CD14-positive monocyte (primary cell): ENCODE measurements around the gene LDHB. TPM values are rescaled to one million over a fixed set of nuclear protein-coding genes. Genes with fewer than 3 reads are reported as not detected.

ENCODE experiments used
- DNase-seq, 3 donors: peaks; one replicate each; pipeline ENCODE4 v3.0.0-alpha.2; 2011 to 2022
- H2AFZ ChIP-seq: 2 replicates; pipeline ENCODE4 v1.6.0; 2012; ENCODE audit warnings: mild to moderate bottlenecking, low read depth, low read length, inconsistent platforms; ENCODE audit not compliant: insufficient read depth, poor library complexity, severe bottlenecking
- H3K27ac ChIP-seq, 2 donors: 1 replicate in 1 of 2; 2 replicates in 1 of 2; pipeline ENCODE4 v1.5.1; 2012 to 2013; ENCODE audit warnings: low read length in 2 of 2, control low read depth in 1 of 2, inconsistent platforms in 1 of 2, low read depth in 1 of 2, mild to moderate bottlenecking in 1 of 2
- H3K27me3 ChIP-seq, 2 donors: one replicate each; pipeline versions ENCODE4 v1.6.0 to v1.6.1; 2011 to 2013; ENCODE audit warnings: low read length in 2 of 2; ENCODE audit not compliant: control insufficient read depth in 2 of 2, insufficient read depth in 2 of 2
- H3K36me3 ChIP-seq, 2 donors: replicated peaks in 1 of 2; 1 replicate in 1 of 2; 2 replicates in 1 of 2; pipeline versions ENCODE4 v1.5.1 to v1.6.1; 2012 to 2013; ENCODE audit warnings: low read length in 2 of 2, control low read depth in 1 of 2, inconsistent platforms in 1 of 2, mild to moderate bottlenecking in 1 of 2; ENCODE audit not compliant: insufficient read depth in 2 of 2, control insufficient read depth in 1 of 2
- H3K4me1 ChIP-seq, 2 donors: 1 replicate in 1 of 2; 2 replicates in 1 of 2; pipeline versions ENCODE4 v1.5.1 to v1.6.1; 2012 to 2013; ENCODE audit warnings: low read length in 2 of 2, control low read depth in 1 of 2, inconsistent platforms in 1 of 2, mild to moderate bottlenecking in 1 of 2, moderate library complexity in 1 of 2; ENCODE audit not compliant: insufficient read depth in 2 of 2, control insufficient read depth in 1 of 2
- H3K4me2 ChIP-seq: replicated peaks from 2 replicates; pipeline ENCODE3; 2012; ENCODE audit warnings: low read length, moderate library complexity, mild to moderate bottlenecking; ENCODE audit not compliant: poor library complexity, severe bottlenecking; ENCODE audit errors: extremely low read depth
- H3K4me3 ChIP-seq, 3 experiments: fragments of 200-600 bp in 1 of 3; sonication (generic) in 1 of 3; replicated peaks in 1 of 3; 1 replicate in 2 of 3; 2 replicates in 1 of 3; pipeline ENCODE4 v1.5.1; 2011 to 2013; ENCODE audit warnings: low read length in 3 of 3, mild to moderate bottlenecking in 3 of 3, control low read depth in 2 of 3, low read depth in 2 of 3, inconsistent platforms in 1 of 3, moderate library complexity in 1 of 3
- H3K79me2 ChIP-seq: 2 replicates; pipeline ENCODE4 v1.6.0; 2012; ENCODE audit warnings: mild to moderate bottlenecking, control low read depth, inconsistent platforms, low read length, moderate library complexity; ENCODE audit not compliant: insufficient read depth
- H3K9ac ChIP-seq: 2 replicates; pipeline ENCODE4 v1.6.0; 2017; ENCODE audit warnings: low read length, mild to moderate bottlenecking; ENCODE audit not compliant: insufficient read depth, poor library complexity, severe bottlenecking
- H3K9me3 ChIP-seq, 2 donors: replicated peaks in 1 of 2; 1 replicate in 1 of 2; 2 replicates in 1 of 2; pipeline versions ENCODE4 v1.5.1 to v1.6.1; 2012 to 2013; ENCODE audit warnings: low read length in 2 of 2, control low read depth in 1 of 2; ENCODE audit not compliant: control insufficient read depth in 1 of 2, insufficient read depth in 1 of 2
- H4K20me1 ChIP-seq: 2 replicates; pipeline ENCODE4 v1.6.0; 2012; ENCODE audit warnings: mild to moderate bottlenecking, low read length, control low read depth, moderate library complexity; ENCODE audit not compliant: insufficient read depth
- H3K27ac Mint-ChIP-seq, 7 donors: one replicate each; pipeline ENCODE4 v1.8.0; 2020; ENCODE audit warnings: mild to moderate bottlenecking in 7 of 7, mixed read lengths in 7 of 7, moderate library complexity in 6 of 7, inconsistent platforms in 2 of 7
- H3K27me3 Mint-ChIP-seq, 3 donors: one replicate each; pipeline ENCODE4 v1.8.0; 2021 to 2022; ENCODE audit warnings: low read depth in 3 of 3, mild to moderate bottlenecking in 3 of 3, mixed read lengths in 3 of 3, moderate library complexity in 3 of 3, inconsistent platforms in 1 of 3
- H3K36me3 Mint-ChIP-seq, 2 donors: one replicate each; pipeline ENCODE4 v1.8.0; 2020; ENCODE audit warnings: mixed read lengths in 2 of 2, inconsistent platforms in 1 of 2, mild to moderate bottlenecking in 1 of 2
- H3K4me1 Mint-ChIP-seq: one replicate; pipeline ENCODE4 v1.8.0; 2020; ENCODE audit warnings: mild to moderate bottlenecking, mixed read lengths
- H3K4me3 Mint-ChIP-seq, 2 donors: one replicate each; pipeline ENCODE4 v1.8.0; 2020; ENCODE audit warnings: mild to moderate bottlenecking in 2 of 2, mixed read lengths in 2 of 2, moderate library complexity in 1 of 2
- H3K9me3 Mint-ChIP-seq, 7 donors: one replicate each; pipeline ENCODE4 v1.8.0; 2020 to 2022; ENCODE audit warnings: mixed read lengths in 7 of 7, mild to moderate bottlenecking in 6 of 7, moderate library complexity in 6 of 7, inconsistent platforms in 2 of 7
- CTCF ChIP-seq: fragments of 200-600 bp; IDR thresholded peaks from one replicate; pipeline ENCODE4 v1.8.0; 2022; ENCODE audit warnings: antibody characterized with exemption, mild to moderate bottlenecking
- WGBS: methylation state at CpG from one replicate; pipeline ENCODE4 v1.1.5; 2013; ENCODE audit warnings: missing lambda C conversion rate; ENCODE audit not compliant: insufficient coverage; 5-methylcytosine and 5-hydroxymethylcytosine counted together
- intact Hi-C, 2 donors: fragments of 100-400 bp; cut with micrococcal nuclease; formaldehyde crosslinking; loops; one replicate each; pipeline versions ENCODE4 v1.15.0 to v1.15.1; 2023
- polyA minus RNA-seq: library from RNA; depleted of rRNA, polyadenylated mRNA; stranded (reverse); fragments of >200 nt; gene quantifications from 2 replicates; pipeline ENCODE4 v1.2.3, GENCODE V29; 2012
- polyA plus RNA-seq, 3 donors: library from polyadenylated mRNA; depleted of rRNA in 1 of 3; unstranded in 2 of 3; stranded (reverse) in 1 of 3; fragments of 300-500 nt in 2 of 3; fragments of >200 nt in 1 of 3; fragmentation: Illumina TruSeq in 2 of 3; gene quantifications; 1 replicate in 2 of 3; 2 replicates in 1 of 3; pipeline ENCODE4 v1.2.3, GENCODE V29; 2012 to 2021
- total RNA-seq, 12 experiments: library from RNA in 1 of 12; stranded (reverse) in 1 of 12; fragments of 120-200 nt in 1 of 12; gene quantifications; one replicate each; pipeline ENCODE4 v1.2.4 and lab custom pipeline; 2013 to 2026; ENCODE audit warnings: mixed read lengths in 6 of 12, inconsistent platforms in 1 of 12

Gene LDHB
- 154 TPM for total RNA-seq (2013)
- polyA plus RNA-seq: 100 to 1,000 TPM in 2 of 3 donors, 10 to 100 TPM in 1; 49.6 to 148 (median 121) TPM
- polyA minus RNA-seq: 31.4 and 41.3 TPM in 2 replicates
- total RNA-seq (lab: John Stamatoyannopoulos, UW): 0.42 to 7.3 (median 4.4) reads per million in 11 experiments

DNA sequence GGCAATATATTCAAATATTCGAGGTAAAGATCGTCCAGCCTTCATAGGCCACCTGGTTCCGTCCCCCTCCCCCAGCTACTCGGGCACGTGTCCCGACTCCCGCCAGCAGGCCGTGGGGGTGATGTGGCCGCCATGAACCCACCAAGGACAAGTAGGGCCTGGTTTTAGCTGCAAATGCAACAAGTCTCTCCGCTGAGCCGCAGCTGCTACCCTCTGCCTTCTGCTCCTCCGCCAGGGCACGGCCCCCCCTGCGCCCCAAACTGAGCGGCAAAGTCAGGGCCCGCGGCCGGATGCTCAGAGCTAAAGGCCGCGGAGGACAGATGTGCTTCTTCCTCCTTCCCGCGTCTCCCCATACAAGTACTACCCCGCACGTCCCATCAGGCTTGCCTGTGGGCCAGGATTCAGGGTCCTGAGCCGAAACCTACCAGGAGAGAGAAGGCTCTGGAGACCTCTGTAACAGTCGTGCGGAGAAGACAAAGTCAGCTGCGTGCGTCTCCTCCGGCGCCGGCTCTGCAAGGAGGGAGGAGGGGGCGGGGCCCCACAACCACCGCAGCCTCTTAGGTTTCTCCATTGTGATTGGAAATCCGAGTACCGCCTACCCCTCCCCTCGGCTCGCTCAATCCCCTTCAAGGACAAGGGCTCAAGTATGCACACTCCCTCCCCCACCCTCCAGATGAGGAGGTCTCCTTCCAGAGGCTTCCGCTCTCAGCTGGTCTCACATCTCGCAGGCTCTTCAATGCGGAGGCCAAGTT, at the start of gene LDHB:
Gene LDHB (minus strand): TSS at position 517 of the 752 bp plus-strand sequence. CDS start 3,171 bp downstream, outside the sequence.
- Histone ChIP-seq H3K36me3 (peaks cover 16 to 22% of the 10 kb centered on the region in 2 donors), H3K9me3 (no peaks in the 10 kb centered on the region), H4K20me1 (no peaks in the 10 kb centered on the region), H3K4me2 (peak within 1 kb of the TSS; percentile 94), H3K4me3 (peak within 1 kb of the TSS; percentile 70 to 95 (median 79)), H3K9ac (peak within 1 kb of the TSS; percentile 73), H3K79me2 (peaks cover 48% of the 10 kb centered on the region), H3K4me1 (peaks cover 11 to 30% of the 10 kb centered on the region in 2 donors), H3K27ac (peak within 1 kb of the TSS; percentile 27 to 67), H3K27me3 (no peaks in the 10 kb centered on the region), H2AFZ (peak within 1 kb of the TSS; percentile 98)
- intact Hi-C loops: no loop called here
- WGBS: 0% methylated on average over 32 of the region's 41 CpGs
- peak; percentile 35 to 44 (median 41) for DNase-seq
- no peak for TF ChIP-seq CTCF
- Mint-ChIP-seq H3K27me3 (no peaks in the 10 kb centered on the region), H3K9me3 (peaks cover 0 to 2% (median 0%) of the 10 kb centered on the region in 7 donors), H3K4me3 (peak within 1 kb of the TSS; percentile 100), H3K27ac (peak within 1 kb of the TSS; percentile 50 to 88 (median 81)), H3K4me1 (peaks cover 27% of the 10 kb centered on the region), H3K36me3 (peaks cover 16 to 20% of the 10 kb centered on the region in 2 donors)

DNA sequence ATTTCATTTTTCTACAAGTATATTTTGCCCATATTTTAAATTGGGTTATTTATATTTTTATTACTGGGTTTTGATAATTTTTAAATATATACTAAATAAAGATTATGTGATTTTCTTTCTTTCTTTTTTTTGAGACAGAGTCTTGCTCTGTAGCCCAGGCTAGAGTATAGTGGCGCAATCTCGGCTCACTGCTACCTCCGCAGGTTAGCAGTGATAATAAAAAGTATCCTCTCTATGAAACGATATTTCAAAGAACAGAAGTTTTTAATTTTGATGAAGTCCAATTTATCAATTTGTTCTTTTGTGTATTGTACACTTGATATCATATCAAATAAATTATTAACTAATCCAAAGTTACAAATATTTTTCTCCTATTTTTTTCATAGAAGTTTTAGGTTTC, 47.2 kb upstream of the LDHB start:
- Histone ChIP-seq H3K9ac (no peak overlapping the region), H2AFZ (no peak overlapping the region), H4K20me1 (no peaks in the 10 kb centered on the region), H3K4me2 (no peak overlapping the region), H3K27ac (no peak overlapping the region), H3K9me3 (no peaks in the 10 kb centered on the region), H3K79me2 (no peaks in the 10 kb centered on the region), H3K4me1 (no peaks in the 10 kb centered on the region), H3K27me3 (no peaks in the 10 kb centered on the region), H3K36me3 (no peaks in the 10 kb centered on the region), H3K4me3 (no peak overlapping the region)
- H3K27me3 Mint-ChIP-seq: peaks cover 0 to 1% (median 0%) of the 10 kb centered on the region in 3 donors
- WGBS: no CpG with 5 or more reads among the region's 4 CpGs
- TF ChIP-seq CTCF: no peak
- no peak overlapping the region for H3K4me3 Mint-ChIP-seq
- no peaks in the 10 kb centered on the region for H3K4me1 Mint-ChIP-seq
- peaks cover 0 to 3% (median 0%) of the 10 kb centered on the region in 7 donors for H3K9me3 Mint-ChIP-seq
- no peaks in the 10 kb centered on the region for H3K36me3 Mint-ChIP-seq
- intact Hi-C loops: no loop called here
- DNase-seq: no peak
- H3K27ac Mint-ChIP-seq: no peak overlapping the region
